NCI-H146 (cell line): ENCODE measurements around the gene TSC2.

Experiments
- DNase-seq: peaks from one replicate; lab custom pipeline; 2025; lab: John Stamatoyannopoulos, UW

TSC2 gene

GRCh38 chr16:2070576-2071453 lies 23.0 kb downstream of the TSC2 start:
- no peak for DNase-seq

- no peak for DNase-seq
Observed at GRCh38 chr16:2071454-2072202, 23.8 kb downstream of the TSC2 start.

- no peak for DNase-seq
Observed at GRCh38 chr16:2072926-2073325, 25.1 kb downstream of the TSC2 start.

- no peak for DNase-seq
Observed at GRCh38 chr16:2074071-2074470, 26.3 kb downstream of the TSC2 start.

GRCh38 chr16:2075631-2076030 lies 27.8 kb downstream of the TSC2 start:
- DNase-seq: no peak

GRCh38 chr16:2076072-2076865 lies 28.5 kb downstream of the TSC2 start:
- DNase-seq: no peak

GRCh38 chr16:2077016-2077415 lies 29.2 kb downstream of the TSC2 start:
- DNase-seq: no peak

- DNase-seq: no peak
Observed at GRCh38 chr16:2077696-2078095, 29.9 kb downstream of the TSC2 start.

- no peak for DNase-seq
Observed at GRCh38 chr16:2078096-2078495, 30.3 kb downstream of the TSC2 start.

- no peak for DNase-seq
Observed at GRCh38 chr16:2078691-2079090, 30.9 kb downstream of the TSC2 start.

- DNase-seq: no peak
Observed at GRCh38 chr16:2079311-2079800, 31.6 kb downstream of the TSC2 start.

GRCh38 chr16:2079991-2080390 lies 32.2 kb downstream of the TSC2 start:
- no peak for DNase-seq

- DNase-seq: no peak
Observed at GRCh38 chr16:2081201-2082084, 33.7 kb downstream of the TSC2 start.

- DNase-seq: no peak
Observed at GRCh38 chr16:2082171-2082982, 34.6 kb downstream of the TSC2 start.

GRCh38 chr16:2082983-2083364 lies 35.2 kb downstream of the TSC2 start:
- DNase-seq: no peak

- DNase-seq: no peak
Observed at GRCh38 chr16:2083409-2083808, 35.6 kb downstream of the TSC2 start.

- DNase-seq: no peak
Observed at GRCh38 chr16:2083876-2084780, 36.3 kb downstream of the TSC2 start.

GRCh38 chr16:2084895-2085625 lies 37.3 kb downstream of the TSC2 start:
- no peak for DNase-seq

GRCh38 chr16:2085669-2086068 lies 37.9 kb downstream of the TSC2 start:
- DNase-seq: no peak
